ENCODE results near the gene MYH13. TPM values are rescaled to one million over a fixed set of nuclear protein-coding genes. Genes with fewer than 3 reads are reported as not detected.

MYH13 gene
- total and polyA plus RNA-seq, 2 of the 13 experiments (the other 11 are each of a cell fraction or from before 2014, with no cell fraction given): not detected

DNA sequence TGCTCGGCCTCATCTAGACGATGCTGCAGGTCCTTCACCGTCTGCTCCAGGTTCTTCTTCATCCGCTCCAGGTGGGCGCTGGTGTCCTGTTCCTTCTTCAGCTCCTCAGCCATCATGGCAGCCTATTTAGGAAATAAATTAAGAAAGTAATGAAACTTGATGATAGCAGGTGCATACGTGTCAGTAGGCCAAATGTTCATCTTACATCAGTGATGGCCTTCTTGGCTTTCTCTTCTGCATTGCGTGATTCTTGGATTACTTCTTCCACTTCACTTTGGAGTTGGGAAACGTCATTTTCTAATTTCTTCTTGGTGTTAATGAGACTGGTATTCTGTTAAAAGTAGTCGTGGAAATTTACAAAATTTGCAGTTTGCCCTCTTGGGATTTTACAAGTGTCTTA is 20.1 kb upstream of the MYH13 start (continued):
- no peak for TF ChIP-seq ZMAT3 (CRISPR knock-in tag; conservative IDR thresholded peaks at IDR 0.05)
- no peak for TF ChIP-seq NCOR1 (IDR thresholded peaks at IDR 0.05; ENCODE audit: borderline replicate concordance, low read length)
- TF ChIP-seq, protein P1, sequence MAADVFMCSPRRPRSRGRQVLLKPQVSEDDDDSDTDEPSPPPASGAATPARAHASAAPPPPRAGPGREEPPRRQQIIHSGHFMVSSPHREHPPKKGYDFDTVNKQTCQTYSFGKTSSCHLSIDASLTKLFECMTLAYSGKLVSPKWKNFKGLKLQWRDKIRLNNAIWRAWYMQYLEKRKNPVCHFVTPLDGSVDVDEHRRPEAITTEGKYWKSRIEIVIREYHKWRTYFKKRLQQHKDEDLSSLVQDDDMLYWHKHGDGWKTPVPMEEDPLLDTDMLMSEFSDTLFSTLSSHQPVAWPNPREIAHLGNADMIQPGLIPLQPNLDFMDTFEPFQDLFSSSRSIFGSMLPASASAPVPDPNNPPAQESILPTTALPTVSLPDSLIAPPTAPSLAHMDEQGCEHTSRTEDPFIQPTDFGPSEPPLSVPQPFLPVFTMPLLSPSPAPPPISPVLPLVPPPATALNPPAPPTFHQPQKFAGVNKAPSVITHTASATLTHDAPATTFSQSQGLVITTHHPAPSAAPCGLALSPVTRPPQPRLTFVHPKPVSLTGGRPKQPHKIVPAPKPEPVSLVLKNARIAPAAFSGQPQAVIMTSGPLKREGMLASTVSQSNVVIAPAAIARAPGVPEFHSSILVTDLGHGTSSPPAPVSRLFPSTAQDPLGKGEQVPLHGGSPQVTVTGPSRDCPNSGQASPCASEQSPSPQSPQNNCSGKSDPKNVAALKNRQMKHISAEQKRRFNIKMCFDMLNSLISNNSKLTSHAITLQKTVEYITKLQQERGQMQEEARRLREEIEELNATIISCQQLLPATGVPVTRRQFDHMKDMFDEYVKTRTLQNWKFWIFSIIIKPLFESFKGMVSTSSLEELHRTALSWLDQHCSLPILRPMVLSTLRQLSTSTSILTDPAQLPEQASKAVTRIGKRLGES (CRISPR knock-in tag; IDR thresholded peaks at IDR 0.05; ENCODE audit: borderline replicate concordance): no peak
- TF ChIP-seq CBFB (CRISPR knock-in tag; IDR thresholded peaks at IDR 0.05): no peak

- Histone ChIP-seq H3K4me3 (replicated peaks in 1 of 3; ENCODE audit: insufficient read depth in 1 of 3, low read depth in 2 of 3, low read length in 3 of 3) (no peak overlapping the region), H3K27ac (ENCODE audit: extremely low read length, insufficient read depth, low read length) (no peak overlapping the region), H3K9ac (ENCODE audit: insufficient read depth, low read depth, low read length) (no peak overlapping the region), H4K20me1 (ENCODE audit: insufficient read depth, low read length) (no peaks in the 10 kb centered on the region), H3K4me2 (ENCODE audit: low read depth, low read length) (no peak overlapping the region), H3K79me2 (ENCODE audit: insufficient read depth, low read length) (no peaks in the 10 kb centered on the region), H3K9me3 (ENCODE audit: low read length) (no peaks in the 10 kb centered on the region), H3K4me1 (ENCODE audit: insufficient read depth, low read length) (no peaks in the 10 kb centered on the region), H2AFZ (ENCODE audit: low read length) (no peak overlapping the region), H3K27me3 (ENCODE audit: control insufficient read depth in 1 of 2, insufficient read depth in 2 of 2, low read length in 2 of 2) (peaks cover 0 to 14% of the 10 kb centered on the region in 2 experiments; a peak in 1 of 5 replicates), H3K36me3 (replicated peaks in 1 of 2; ENCODE audit: control insufficient read depth in 1 of 2, insufficient read depth in 2 of 2, low read length in 2 of 2) (no peaks in the 10 kb centered on the region)
- FAIRE-seq (no peak), ATAC-seq (no peak), DNase-seq (ENCODE audit: low spot score) (no peak)
- ChIA-PET CTCF (ENCODE audit: low intra/inter-chr PET ratio, low total read pairs) (no interaction called here), POLR2A (no interaction called here)
- 9% methylated on average over 6 of the region's 6 CpGs for WGBS (ENCODE audit: low lambda C conversion rate)
- BruUV-seq (replicated peaks): no TSS peak
- intact Hi-C loops (cut with micrococcal nuclease; ENCODE audit: unreplicated experiment): no loop called here
- in situ Hi-C loops (cut with HindIII; ENCODE audit: extremely low pct_ligation_motif_present, low pct_unique_long_range_greater_than_20kb): no loop called here
- no peak for TF ChIP-seq ZBTB46 (CRISPR knock-in tag; IDR thresholded peaks at IDR 0.05; ENCODE audit: borderline replicate concordance)
- no peak for TF ChIP-seq NR2F6 (IDR thresholded peaks at IDR 0.05)
- TF ChIP-seq NR2F6 (CRISPR knock-in tag; IDR thresholded peaks at IDR 0.05): no peak
- TF ChIP-seq GATAD1 (CRISPR knock-in tag; IDR thresholded peaks at IDR 0.05): no peak
- TF ChIP-seq ARNTL (CRISPR knock-in tag; IDR thresholded peaks at IDR 0.05): no peak
- TF ChIP-seq TAF1 (CRISPR knock-in tag; IDR thresholded peaks at IDR 0.05): no peak
- TF ChIP-seq ZNF138 (CRISPR knock-in tag; IDR thresholded peaks at IDR 0.05; ENCODE audit: low read depth): no peak
- TF ChIP-seq ARNT2 (CRISPR knock-in tag; IDR thresholded peaks at IDR 0.05; ENCODE audit: low read depth): no peak
- TF ChIP-seq HCFC1 (IDR thresholded peaks at IDR 0.05; ENCODE audit: low read depth, low read length): no peak
- TF ChIP-seq, protein P2, sequence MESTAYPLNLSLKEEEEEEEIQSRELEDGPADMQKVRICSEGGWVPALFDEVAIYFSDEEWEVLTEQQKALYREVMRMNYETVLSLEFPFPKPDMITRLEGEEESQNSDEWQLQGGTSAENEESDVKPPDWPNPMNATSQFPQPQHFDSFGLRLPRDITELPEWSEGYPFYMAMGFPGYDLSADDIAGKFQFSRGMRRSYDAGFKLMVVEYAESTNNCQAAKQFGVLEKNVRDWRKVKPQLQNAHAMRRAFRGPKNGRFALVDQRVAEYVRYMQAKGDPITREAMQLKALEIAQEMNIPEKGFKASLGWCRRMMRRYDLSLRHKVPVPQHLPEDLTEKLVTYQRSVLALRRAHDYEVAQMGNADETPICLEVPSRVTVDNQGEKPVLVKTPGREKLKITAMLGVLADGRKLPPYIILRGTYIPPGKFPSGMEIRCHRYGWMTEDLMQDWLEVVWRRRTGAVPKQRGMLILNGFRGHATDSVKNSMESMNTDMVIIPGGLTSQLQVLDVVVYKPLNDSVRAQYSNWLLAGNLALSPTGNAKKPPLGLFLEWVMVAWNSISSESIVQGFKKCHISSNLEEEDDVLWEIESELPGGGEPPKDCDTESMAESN (CRISPR knock-in tag; conservative IDR thresholded peaks at IDR 0.05): no peak
- TF ChIP-seq ATF5 (CRISPR knock-in tag; IDR thresholded peaks at IDR 0.05; ENCODE audit: low read depth): no peak
- TF ChIP-seq CBX2 (IDR thresholded peaks at IDR 0.05; ENCODE audit: low read depth, low read length): no peak
- TF ChIP-seq CBX2 (CRISPR knock-in tag; IDR thresholded peaks at IDR 0.05; ENCODE audit: low read depth): no peak
- TF ChIP-seq ZEB1 (IDR thresholded peaks at IDR 0.05; ENCODE audit: insufficient replicate concordance, low read depth): no peak
- no peak for TF ChIP-seq HMG20A (CRISPR knock-in tag; IDR thresholded peaks at IDR 0.05; ENCODE audit: borderline replicate concordance)
Measured at GRCh38 chr17:10385871-10386270, 13.1 kb upstream of the MYH13 start.

Measured in HepG2 (cell line).